NCI-H128 (cell line): ENCODE data around the gene OGFR.

Source experiments
- DNase-seq: peaks from one replicate; lab custom pipeline; 2025; ENCODE audit not compliant: unreplicated experiment; lab: John Stamatoyannopoulos, UW

Gene OGFR

DNA sequence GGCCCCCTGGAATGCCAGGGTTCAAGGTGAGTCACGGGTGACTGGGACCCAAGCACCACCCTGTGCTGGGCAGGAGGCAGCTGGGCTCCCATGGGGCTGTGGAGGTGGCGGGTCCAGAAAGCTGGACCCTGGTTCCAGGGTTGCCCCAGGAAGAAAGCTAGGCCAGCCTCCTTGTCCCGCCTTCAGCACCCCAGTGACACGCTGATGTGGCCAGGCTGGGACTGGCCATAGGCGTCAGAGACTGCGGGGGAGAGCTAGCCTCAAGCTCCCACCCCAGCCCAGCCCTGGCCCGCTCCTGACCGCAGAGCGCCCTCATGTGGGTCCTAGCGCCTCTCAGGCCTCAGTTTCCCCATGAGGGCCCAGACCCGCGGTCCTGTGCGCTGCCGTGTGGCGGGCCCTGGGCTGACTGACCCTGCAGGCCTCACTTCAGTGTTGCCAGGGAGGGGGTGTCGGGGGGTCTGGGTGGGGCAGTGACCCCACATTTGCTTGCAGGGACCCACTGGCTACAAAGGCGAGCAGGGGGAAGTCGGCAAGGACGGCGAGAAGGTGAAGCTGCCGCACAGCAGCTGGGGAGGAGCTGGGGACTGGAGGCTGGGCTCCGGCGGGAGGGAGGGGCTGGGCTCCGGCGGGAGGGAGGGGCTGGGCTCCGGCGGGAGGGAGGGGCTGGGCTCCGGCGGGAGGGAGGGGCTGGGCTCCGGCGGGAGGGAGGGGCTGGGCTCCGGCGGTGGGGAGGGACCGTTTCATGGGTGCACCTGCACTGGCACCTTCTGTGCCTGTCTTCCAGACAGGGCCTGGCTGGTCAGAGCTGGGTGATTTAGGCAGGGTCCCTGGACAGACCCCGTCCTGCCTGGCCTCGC lies 20.1 kb downstream of the OGFR start:
- no peak for DNase-seq

DNA sequence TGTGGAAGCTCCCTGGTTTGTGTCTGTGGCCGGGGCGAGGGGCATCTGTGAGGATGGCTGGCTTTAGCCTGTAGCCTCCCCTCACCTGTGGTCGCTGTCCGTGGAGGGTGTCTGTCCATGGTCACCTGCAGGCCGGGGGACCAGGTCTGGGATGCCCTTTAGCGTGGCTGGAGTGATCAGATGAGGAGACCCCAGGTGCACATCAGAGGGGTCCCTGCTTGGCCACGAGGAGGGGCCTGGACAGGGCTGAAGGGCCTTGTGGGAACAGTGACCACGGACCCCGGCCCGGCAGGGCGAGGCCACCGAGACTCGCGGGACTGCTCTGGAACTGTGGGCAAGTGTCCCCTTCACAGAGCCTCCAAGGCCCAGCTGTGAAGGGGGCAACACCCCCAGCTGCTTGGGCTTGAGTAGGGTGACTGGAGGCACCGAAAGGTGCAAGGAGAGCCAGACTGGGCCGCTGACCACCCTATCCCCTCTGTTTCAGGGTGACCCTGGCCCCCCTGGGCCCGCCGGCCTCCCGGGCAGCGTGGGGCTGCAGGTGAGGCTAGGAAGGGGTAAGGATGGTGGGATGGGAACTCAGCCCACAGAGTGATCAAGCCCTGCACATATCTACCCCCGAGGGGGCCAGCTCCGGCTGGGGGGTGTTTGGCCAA lies 20.8 kb downstream of the OGFR start:
- DNase-seq: no peak

DNA sequence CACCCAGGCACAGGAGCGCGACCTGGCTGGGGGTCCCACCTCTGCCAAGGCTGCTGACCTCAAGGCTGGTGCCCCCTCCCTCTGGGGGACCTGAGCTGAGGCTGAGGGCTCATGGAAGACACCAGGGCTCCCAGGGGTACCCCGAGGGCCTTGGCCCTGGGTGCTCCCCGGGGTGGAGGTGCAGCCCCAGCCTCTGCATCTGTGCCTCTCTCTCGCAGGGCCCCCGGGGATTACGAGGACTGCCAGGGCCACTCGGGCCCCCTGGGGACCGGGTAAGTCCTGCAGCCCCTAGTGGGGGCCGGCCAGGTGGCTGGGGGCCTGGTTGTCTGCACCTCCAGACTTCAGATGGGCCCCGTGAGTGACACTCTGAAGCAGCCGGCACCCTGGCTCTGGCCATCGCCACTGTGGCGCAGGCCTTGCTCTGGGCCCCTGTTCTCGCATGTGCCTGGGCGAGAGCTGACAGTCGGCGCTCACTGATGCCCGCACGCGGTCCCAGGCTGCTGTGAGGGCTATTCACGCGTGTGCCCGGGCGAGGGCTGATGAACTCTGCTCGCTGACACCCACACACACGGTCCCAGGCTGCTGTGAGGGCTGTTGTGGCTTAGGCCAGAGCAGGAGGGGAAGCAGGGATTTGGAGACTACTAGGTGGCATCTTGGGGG lies 21.5 kb downstream of the OGFR start:
- no peak for DNase-seq

DNA sequence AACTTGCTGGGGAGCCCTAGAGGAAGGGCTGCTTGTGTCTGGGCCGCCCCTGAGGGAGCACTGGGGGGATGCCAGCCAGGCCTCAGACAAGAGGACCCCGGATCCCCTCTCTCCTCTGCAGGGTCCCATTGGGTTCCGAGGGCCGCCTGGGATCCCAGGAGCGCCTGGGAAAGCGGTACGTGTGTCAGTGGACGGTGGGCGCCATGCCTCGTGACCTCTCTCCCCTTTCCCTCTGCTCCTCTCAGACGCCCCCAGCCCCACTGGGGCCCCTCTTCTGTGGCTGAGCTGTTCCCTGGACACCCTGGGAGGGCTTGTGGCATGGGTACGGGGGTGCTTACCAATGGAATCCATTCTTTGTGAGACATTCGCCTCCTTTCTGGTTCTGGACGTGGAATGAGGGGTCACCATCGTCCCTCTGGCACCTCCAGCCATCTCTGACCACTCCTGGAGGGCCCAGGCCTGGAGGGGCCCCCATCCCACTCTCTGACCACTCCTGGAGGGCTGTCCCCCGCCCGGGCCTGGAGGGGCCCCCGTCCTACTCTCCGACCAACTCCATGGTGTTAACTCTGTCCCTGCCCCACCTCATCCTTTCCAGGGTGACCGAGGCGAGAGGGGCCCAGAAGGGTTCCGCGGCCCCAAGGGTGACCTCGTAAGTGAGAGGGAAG lies 22.1 kb downstream of the OGFR start:
- no peak for DNase-seq

DNA sequence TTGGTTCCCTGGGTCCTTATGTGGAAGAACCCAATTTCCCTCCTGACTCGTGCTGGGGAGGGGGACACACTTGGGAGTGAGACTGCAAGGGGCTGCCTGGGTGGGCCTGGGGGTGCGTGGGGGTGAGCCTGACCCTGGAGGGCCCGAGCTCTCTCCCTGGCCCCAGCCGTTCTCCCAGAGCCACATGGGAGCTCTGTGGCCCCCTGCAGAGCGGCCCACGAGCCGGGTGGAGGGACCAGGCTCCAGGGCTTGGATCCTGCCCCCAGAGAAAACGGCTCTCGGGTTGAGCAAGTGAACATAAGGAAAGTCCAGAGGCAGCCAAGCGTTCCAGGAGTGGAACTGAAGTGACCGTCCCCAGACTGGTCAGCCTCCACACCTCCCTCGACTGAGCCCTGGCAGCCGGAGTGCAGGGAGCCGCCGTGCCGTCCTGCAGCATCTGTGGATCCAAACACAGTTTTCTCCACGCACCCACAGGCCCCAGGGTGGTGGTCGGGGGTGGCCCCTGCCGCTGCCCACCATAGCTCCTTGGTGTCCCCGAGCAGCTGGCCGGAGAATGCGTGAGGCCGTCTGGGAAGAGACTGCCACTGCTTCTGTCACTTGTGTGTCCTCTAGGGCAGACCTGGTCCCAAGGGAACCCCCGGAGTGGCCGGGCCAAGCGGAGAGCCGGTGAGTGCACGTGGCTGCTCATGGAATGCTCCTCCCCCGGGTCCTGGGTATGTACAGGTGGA lies 22.8 kb downstream of the OGFR start:
- no peak for DNase-seq

DNA sequence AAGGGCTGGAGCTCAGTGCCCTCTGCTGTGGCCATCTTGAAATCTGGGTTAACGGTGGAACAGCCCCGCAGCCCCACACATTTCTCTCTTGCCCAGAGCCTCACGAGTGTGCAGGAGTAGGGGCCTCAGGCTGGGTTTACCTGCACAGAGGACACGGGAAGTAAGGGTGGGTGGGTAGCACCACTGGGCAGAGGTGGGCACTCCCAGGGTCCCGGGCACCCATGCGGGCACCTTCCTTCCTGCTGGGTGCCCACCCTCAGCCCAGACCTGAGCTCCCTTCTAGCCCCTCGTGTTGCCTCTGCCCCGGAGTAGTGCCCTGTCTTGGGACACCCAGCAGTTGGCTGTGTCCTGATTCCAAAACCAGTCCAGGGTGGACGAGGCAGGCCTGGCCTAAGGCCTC lies 23.4 kb downstream of the OGFR start:
- no peak for DNase-seq

DNA sequence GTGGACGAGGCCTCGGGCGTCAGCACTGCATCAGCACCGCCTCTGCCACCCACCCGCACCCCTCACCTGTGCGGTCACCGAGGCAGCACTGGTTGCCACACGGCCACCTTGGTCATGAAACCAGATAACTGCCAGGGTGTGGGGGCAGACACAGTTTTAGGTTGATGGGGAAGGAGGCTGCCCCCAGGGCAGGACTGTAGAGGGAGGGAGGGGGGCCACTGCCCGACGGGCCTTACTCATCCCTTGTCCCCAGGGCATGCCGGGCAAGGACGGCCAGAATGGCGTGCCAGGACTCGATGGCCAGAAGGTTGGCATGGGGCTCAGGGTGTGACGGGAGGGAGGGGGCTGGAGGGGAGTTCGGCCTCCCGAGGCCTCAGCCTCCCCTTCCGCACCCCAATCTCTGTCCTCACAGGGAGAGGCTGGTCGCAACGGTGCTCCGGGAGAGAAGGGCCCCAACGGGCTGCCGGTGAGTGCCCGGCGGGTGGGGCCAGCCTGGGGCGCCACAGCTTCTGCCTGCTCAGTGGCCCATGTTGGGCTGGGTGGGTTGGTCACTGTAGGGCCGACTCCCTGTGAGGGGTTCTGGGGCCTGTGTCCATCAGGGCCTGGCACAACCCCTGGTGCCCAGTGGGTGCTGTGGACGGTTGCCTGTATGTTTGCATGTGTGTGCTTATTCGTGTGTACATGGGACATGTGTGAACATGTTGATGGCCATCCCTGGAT lies 24.0 kb downstream of the OGFR start:
- no peak for DNase-seq

DNA sequence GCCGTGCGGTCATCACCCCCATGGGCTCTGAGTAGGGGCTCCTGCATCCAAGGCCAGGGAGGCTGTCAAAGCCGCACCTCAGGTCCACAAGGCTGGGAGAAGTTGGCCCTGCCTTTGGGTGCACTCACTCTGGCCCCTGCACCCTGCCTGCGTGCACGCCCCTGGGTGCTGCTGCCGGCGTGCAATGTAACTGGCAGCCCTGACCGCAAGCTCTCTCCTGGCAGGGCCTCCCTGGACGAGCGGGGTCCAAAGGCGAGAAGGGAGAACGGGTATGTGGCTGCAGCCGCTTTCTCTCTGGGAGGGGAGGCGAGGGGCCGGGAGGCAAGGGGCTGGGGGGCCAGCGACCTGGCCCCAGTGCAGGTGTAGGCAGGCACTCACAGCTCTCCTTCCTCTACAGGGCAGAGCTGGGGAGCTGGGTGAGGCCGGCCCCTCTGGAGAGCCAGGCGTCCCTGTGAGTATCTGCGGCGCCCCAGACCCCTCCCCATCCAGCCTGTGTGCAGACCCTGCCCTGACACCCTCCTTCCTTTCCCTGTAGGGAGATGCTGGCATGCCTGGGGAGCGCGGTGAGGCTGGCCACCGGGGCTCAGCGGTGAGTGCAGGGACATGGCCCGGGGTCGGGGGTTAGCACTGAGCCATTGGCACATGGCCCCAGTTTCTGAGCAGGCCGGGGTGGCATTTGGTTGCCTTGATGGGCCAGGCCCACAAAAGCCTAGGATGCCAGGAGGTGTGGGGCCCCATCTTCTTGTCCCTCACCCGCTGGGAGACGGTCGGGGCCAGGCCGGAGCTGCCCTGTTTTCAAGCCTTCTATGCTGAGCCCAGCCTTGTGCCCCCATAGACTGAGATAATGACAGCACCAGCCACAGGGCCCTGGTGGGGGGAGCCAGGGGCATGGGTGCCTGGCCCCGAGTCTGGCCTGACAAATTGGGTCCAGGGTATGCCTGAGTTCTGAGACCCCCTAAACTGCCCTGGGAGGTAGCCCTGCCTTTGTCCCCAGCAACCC lies 24.9 kb downstream of the OGFR start:
- no peak for DNase-seq

DNA sequence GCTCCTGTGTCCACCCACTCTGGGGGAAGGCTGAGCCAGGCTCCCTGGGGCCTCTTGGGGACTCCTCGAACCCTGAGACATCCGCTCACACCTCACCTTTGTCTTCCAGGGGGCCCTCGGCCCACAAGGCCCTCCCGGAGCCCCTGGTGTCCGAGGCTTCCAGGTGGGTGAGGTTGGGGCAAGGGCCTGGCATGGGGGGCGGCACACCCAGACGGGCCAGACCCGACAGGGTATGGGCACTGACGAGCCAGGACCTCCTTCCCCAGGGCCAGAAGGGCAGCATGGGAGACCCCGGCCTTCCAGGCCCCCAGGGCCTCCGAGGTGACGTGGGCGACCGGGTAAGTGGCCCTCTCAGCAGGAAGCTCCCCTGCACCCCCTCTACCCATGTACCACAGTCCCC lies 25.6 kb downstream of the OGFR start:
- no peak for DNase-seq

DNA sequence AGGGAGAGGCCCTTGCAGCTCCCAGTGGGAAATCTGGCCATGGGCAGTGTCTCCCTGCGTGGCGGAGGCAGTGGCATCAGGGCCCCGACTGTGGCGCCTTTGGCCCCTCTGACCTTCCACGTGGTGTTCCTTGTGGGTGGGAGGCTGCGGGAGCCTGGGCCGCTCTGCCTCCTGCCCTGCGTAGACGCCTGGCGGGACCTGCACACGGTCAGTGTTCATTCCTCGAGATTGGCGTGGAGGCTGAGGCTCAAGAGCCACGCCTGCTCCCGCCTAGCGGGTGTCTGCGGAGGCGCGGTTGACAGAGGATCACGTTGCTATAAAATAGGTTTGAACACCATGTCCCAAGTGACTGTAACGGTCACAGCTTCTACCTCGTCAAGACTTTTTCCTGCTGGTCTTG lies 26.2 kb downstream of the OGFR start:
- DNase-seq: no peak

DNA sequence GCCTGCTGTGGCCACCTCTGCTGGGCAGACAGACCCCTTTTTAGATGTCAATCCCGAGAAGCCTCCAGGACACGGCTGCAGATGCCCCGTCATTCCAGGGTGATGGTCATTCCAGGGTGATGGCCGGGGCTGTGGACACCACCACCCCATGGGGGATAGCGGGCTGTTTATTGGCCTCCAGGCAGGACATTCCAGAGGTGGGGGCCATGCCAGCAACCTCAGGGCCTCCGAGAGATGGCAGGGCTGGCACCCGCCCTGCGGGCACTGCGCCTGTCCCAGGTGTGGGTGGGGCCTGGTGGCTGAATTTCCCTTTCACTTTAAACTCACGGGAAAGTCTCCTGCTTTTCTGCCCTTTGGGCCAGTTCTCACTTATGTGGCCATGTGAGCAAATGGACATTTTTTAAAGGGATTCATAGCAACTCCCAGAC lies 26.7 kb downstream of the OGFR start:
- no peak for DNase-seq

DNA sequence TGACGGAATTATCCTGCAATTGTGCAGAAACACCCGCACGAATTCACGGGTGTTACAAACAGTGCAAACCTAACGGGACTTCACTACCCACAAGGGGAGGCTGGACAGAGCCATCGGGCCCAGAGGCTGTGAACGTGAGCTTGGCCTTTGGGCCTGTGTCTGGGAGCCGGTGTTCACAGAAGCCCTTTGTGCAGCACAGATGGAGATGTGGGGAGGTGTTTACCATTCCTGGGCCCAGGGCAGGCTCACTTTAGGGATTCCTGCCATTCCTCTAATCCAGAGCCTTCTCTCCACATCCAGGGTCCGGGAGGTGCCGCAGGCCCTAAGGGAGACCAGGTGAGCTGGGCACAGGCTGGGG lies 27.2 kb downstream of the OGFR start:
- no peak for DNase-seq

DNA sequence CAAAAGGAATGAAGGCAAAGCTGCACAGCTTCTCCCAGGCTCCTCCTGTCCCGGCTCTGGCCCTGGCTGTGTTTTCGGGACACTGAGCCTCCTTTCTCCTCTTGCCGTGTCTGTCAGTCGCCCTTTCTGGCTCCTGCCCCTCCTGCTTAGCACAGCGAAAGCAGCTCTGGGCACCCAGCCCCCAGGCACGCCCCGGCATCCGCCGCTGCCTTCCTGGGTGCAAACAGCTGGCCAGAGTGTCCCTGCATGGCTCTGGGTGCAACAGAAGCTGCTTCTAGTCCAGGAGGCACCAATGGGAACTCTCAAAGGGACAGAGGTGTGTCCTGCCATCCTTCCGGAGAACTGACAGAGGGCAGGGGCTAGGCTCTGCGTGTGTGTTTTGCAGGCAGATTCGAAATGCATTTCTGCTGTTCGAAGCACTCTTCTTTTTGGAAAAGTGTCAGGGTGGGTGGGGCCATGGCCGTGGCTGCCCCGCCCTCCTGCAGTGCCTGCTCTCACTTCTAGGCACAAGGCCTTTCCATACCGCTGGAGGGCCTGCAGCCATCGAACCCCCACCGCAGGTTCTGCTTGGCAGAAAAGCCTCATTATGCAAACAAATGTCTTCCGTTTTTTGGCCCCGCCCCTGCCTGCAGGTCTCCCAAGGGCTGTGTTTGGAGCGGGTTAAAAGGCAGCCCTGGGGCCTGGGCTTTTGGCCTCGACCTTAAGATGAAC lies 27.7 kb downstream of the OGFR start:
- DNase-seq: no peak

DNA sequence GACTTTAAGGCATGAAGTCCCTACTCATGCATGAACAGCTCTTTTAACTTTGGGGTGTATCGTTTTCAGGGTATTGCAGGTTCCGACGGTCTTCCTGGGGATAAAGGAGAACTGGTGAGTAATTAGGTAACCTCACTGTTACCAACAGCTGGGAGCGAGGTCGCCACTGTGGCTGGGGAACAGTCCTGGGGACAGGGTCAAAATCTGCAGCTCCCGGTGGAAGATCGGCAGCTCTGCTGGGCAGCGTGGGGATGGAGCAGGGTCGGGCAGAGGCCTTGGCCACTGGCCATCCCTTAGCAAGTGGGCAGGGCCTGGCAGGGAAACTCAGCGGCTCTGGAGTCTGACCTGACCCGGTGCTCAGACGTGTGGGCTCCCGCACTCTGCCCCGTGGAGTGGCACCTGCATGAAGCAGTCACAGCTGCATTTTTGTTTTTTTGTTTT lies 28.3 kb downstream of the OGFR start:
- DNase-seq: no peak

DNA sequence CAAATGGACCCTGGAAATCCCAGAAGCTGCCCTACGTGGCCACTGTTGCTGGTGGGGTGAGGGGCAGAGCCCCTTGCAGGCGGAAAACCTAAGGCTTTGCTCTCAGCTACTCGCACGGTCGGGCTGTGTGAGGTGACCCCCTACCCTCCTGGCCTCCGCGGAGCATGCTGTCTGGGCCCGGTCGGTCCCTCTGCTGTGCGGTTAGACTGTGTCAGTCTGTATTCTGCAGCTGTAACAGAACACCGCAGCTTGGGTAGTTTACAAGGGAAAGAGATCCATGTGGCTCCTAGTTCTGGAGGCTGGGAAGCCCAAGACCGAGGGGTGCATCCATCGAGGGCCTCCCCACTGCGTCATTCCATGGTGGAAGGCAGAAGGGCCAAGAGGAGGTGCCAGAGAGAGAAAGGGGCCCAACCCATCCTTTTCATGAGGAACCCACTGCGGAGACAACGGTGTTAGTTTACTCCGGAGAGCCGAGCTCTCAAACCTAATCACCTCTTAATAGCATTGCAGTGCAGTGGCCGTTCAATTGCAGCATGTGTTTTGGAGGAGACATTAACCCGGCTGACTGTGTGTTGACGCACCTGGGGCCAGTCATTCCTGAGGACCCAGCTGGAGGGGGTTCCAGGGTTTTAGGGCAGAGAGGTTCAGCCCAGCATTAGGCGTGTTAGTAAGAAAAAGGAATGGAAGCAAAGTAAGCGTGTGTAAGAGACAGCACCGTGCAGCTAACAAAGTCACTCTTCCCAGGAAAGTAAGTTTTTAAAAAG lies 30.5 kb downstream of the OGFR start:
- DNase-seq: no peak

DNA sequence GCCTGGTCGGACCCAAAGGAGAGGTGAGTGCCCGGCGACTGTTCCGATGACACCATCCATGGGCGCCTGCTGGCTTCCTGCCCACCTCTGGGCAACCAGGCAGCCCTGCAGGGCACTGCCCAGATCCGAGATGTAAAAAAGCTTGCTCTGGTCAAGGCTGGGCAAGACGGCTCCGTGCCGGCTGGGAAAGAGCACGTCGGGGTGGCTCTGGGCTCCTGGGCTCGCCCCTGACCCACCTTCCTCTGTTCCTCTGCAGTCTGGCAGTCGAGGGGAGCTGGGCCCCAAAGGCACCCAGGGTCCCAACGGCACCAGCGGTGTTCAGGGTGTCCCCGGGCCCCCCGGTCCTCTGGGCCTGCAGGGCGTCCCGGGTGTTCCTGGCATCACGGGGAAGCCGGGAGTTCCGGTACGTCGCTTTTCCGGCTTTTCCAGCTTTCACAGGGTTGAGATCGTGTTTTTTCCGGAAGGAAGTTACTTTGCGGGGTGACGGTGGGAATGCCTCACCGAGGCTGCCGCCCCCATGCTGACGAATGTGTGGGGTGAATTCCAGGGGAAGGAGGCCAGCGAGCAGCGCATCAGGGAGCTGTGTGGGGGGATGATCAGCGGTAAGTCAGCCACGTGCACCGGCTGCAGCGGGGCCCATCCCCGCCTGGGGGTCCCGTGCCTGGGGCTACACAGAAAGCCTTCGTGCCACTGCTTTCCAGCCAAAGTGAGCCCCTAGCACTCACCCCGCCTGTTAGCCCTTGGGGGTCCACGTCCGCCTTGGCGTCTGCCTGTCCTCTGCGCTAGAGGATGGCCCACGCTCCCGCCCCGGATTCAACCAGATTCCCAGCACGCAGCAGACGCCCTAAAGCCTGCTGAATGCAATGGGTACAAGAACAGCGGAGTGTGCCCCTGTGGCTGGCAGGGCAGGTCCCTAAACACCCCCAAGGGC lies 31.6 kb downstream of the OGFR start:
- no peak for DNase-seq
